ENCODE measurements around the gene AGAP1.

DNA sequence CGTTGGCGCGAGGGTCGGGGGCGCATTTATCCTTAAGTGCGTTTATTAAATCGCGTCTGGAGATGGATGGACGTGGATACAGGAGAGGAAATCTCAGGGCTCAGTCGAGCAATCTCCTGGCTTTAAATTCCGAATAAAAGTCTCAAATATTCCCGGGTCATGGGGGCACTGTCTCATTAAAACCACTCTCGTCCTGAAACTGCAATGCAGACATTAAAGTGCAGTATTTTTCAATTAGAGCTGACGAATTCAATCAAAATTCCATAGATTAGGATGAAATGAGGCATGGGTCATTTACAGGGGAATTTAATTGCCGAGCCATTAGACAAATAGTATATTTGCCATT is 685.0 kb downstream of the AGAP1 start:
- TF ChIP-seq, protein P1, sequence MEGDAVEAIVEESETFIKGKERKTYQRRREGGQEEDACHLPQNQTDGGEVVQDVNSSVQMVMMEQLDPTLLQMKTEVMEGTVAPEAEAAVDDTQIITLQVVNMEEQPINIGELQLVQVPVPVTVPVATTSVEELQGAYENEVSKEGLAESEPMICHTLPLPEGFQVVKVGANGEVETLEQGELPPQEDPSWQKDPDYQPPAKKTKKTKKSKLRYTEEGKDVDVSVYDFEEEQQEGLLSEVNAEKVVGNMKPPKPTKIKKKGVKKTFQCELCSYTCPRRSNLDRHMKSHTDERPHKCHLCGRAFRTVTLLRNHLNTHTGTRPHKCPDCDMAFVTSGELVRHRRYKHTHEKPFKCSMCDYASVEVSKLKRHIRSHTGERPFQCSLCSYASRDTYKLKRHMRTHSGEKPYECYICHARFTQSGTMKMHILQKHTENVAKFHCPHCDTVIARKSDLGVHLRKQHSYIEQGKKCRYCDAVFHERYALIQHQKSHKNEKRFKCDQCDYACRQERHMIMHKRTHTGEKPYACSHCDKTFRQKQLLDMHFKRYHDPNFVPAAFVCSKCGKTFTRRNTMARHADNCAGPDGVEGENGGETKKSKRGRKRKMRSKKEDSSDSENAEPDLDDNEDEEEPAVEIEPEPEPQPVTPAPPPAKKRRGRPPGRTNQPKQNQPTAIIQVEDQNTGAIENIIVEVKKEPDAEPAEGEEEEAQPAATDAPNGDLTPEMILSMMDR (IDR thresholded peaks at IDR 0.05): no peak
- TF ChIP-seq POLR2A (IDR thresholded peaks at IDR 0.05): no peak
